ENCODE results near the gene SLCO1A2.
"Not testable (repeated sequence)": the region's sequence is repeated elsewhere in the genome, so short reads cannot be mapped to it uniquely, and the experiment has no call there.

Gene SLCO1A2

GRCh38 chr12:21370845-21371449, 36.2 kb upstream of the SLCO1A2 start:
- H3K36me3 ChIP-seq (ENCODE audit: control insufficient read depth, insufficient read depth, low read length): no peaks in the 10 kb centered on the region
- H2AFZ ChIP-seq: no peak overlapping the region
- H3K4me3 ChIP-seq (ENCODE audit: low read depth, low read length): no peak overlapping the region
- H3K4me2 ChIP-seq (ENCODE audit: low read length): no peak overlapping the region
- TF ChIP-seq CTCF (IDR thresholded peaks at IDR 0.05): no peak
- no peaks in the 10 kb centered on the region for H3K4me1 ChIP-seq
- no peak overlapping the region for H3K9ac ChIP-seq
- no peaks in the 10 kb centered on the region for H3K27me3 ChIP-seq (ENCODE audit: control insufficient read depth, insufficient read depth, low read length)
- no peak overlapping the region for H3K27ac ChIP-seq
- no peaks in the 10 kb centered on the region for H3K9me3 ChIP-seq (ENCODE audit: control insufficient read depth, low read length)
- no peaks in the 10 kb centered on the region for H3K79me2 ChIP-seq

- H3K27ac ChIP-seq: no peak overlapping the region
- H3K4me2 ChIP-seq (ENCODE audit: low read length): no peak overlapping the region
- no peak for TF ChIP-seq CTCF (IDR thresholded peaks at IDR 0.05)
- no peaks in the 10 kb centered on the region for H3K27me3 ChIP-seq (ENCODE audit: control insufficient read depth, insufficient read depth, low read length)
- H3K36me3 ChIP-seq (ENCODE audit: control insufficient read depth, insufficient read depth, low read length): no peaks in the 10 kb centered on the region
- H3K9me3 ChIP-seq (ENCODE audit: control insufficient read depth, low read length): no peaks in the 10 kb centered on the region
- H3K4me1 ChIP-seq: no peaks in the 10 kb centered on the region
- no peak overlapping the region for H2AFZ ChIP-seq
- H3K4me3 ChIP-seq (ENCODE audit: low read depth, low read length): no peak overlapping the region
- no peaks in the 10 kb centered on the region for H3K79me2 ChIP-seq
- no peak overlapping the region for H3K9ac ChIP-seq
These were observed 34.6 kb upstream of the SLCO1A2 start for GRCh38 chr12:21369141-21369980.

- not testable (repeated sequence) for H3K79me2 ChIP-seq; H3K36me3 ChIP-seq (ENCODE audit: control insufficient read depth, insufficient read depth, low read length); H3K27ac ChIP-seq; H3K27me3 ChIP-seq (ENCODE audit: control insufficient read depth, insufficient read depth, low read length); H3K4me3 ChIP-seq (ENCODE audit: low read depth, low read length); H3K9ac ChIP-seq; H2AFZ ChIP-seq; H3K4me2 ChIP-seq (ENCODE audit: low read length); H3K9me3 ChIP-seq (ENCODE audit: control insufficient read depth, low read length); H3K4me1 ChIP-seq
These were observed 25.9 kb upstream of the SLCO1A2 start for GRCh38 chr12:21360632-21361031.

- Histone ChIP-seq H2AFZ (no peak overlapping the region), H3K4me1 (no peaks in the 10 kb centered on the region), H3K27ac (no peak overlapping the region), H3K27me3 (ENCODE audit: control insufficient read depth, insufficient read depth, low read length) (no peaks in the 10 kb centered on the region), H3K4me3 (ENCODE audit: low read depth, low read length) (no peak overlapping the region), H3K79me2 (no peaks in the 10 kb centered on the region), H3K9ac (no peak overlapping the region), H3K9me3 (ENCODE audit: control insufficient read depth, low read length) (no peaks in the 10 kb centered on the region), H3K4me2 (ENCODE audit: low read length) (no peak overlapping the region), H3K36me3 (ENCODE audit: control insufficient read depth, insufficient read depth, low read length) (no peaks in the 10 kb centered on the region)
- TF ChIP-seq CTCF (IDR thresholded peaks at IDR 0.05): no peak
These were observed 19.9 kb upstream of the SLCO1A2 start for GRCh38 chr12:21354641-21355040.

- H3K79me2 ChIP-seq: no peaks in the 10 kb centered on the region
- no peak overlapping the region for H3K4me3 ChIP-seq (ENCODE audit: low read depth, low read length)
- no peaks in the 10 kb centered on the region for H3K4me1 ChIP-seq
- H3K27ac ChIP-seq: no peak overlapping the region
- no peak for TF ChIP-seq CTCF (IDR thresholded peaks at IDR 0.05)
- no peaks in the 10 kb centered on the region for H3K9me3 ChIP-seq (ENCODE audit: control insufficient read depth, low read length)
- no peaks in the 10 kb centered on the region for H3K36me3 ChIP-seq (ENCODE audit: control insufficient read depth, insufficient read depth, low read length)
- H2AFZ ChIP-seq: no peak overlapping the region
- H3K4me2 ChIP-seq (ENCODE audit: low read length): no peak overlapping the region
- H3K9ac ChIP-seq: no peak overlapping the region
- H3K27me3 ChIP-seq (ENCODE audit: control insufficient read depth, insufficient read depth, low read length): no peaks in the 10 kb centered on the region
These were observed 19.2 kb upstream of the SLCO1A2 start for GRCh38 chr12:21353948-21354347.

All from parathyroid adenoma (tissue), 2 donors.